ENCODE data around the gene PLEKHG3.

The PLEKHG3 gene

GRCh38 chr14:64770751-64771150 is 66.5 kb downstream of the PLEKHG3 start:
- Histone ChIP-seq H3K9me3 (no peaks in the 10 kb centered on the region; the same call in none of the 2 replicates), H3K4me3 (ENCODE audit: low read depth, low read length) (no peak overlapping the region), H3K27me3 (no peaks in the 10 kb centered on the region), H3K36me3 (no peaks in the 10 kb centered on the region), H3K4me1 (no peaks in the 10 kb centered on the region)
- DNase-seq: no peak
- no peak for TF ChIP-seq CTCF (IDR thresholded peaks at IDR 0.05; ENCODE audit: low read depth, low read length)

GRCh38 chr14:64771161-64771560 is 66.9 kb downstream of the PLEKHG3 start:
- DNase-seq: no peak
- no peak for TF ChIP-seq CTCF (IDR thresholded peaks at IDR 0.05; ENCODE audit: low read depth, low read length)
- Histone ChIP-seq H3K4me3 (ENCODE audit: low read depth, low read length) (no peak overlapping the region), H3K36me3 (no peaks in the 10 kb centered on the region), H3K9me3 (no peaks in the 10 kb centered on the region; the same call in none of the 2 replicates), H3K27me3 (no peaks in the 10 kb centered on the region), H3K4me1 (no peaks in the 10 kb centered on the region)

GRCh38 chr14:64772397-64772950 is 68.2 kb downstream of the PLEKHG3 start:
- Histone ChIP-seq H3K4me3 (ENCODE audit: low read depth, low read length) (no peak overlapping the region), H3K4me1 (no peaks in the 10 kb centered on the region), H3K9me3 (no peaks in the 10 kb centered on the region; the same call in none of the 2 replicates), H3K36me3 (no peaks in the 10 kb centered on the region), H3K27me3 (no peaks in the 10 kb centered on the region)
- DNase-seq: no peak
- TF ChIP-seq CTCF (IDR thresholded peaks at IDR 0.05; ENCODE audit: low read depth, low read length): no peak

GRCh38 chr14:64773046-64773445 is 68.8 kb downstream of the PLEKHG3 start:
- H3K27me3 ChIP-seq: no peaks in the 10 kb centered on the region
- DNase-seq: no peak
- no peak for TF ChIP-seq CTCF (IDR thresholded peaks at IDR 0.05; ENCODE audit: low read depth, low read length)
- no peak overlapping the region for H3K4me3 ChIP-seq (ENCODE audit: low read depth, low read length)
- H3K36me3 ChIP-seq: no peaks in the 10 kb centered on the region
- H3K9me3 ChIP-seq: no peaks in the 10 kb centered on the region; the same call in none of the 2 replicates
- no peaks in the 10 kb centered on the region for H3K4me1 ChIP-seq

GRCh38 chr14:64773577-64773976 is 69.4 kb downstream of the PLEKHG3 start:
- no peak overlapping the region for H3K4me3 ChIP-seq (ENCODE audit: low read depth, low read length)
- no peaks in the 10 kb centered on the region; the same call in none of the 2 replicates for H3K9me3 ChIP-seq
- DNase-seq: no peak
- no peaks in the 10 kb centered on the region for H3K36me3 ChIP-seq
- no peak for TF ChIP-seq CTCF (IDR thresholded peaks at IDR 0.05; ENCODE audit: low read depth, low read length)
- no peaks in the 10 kb centered on the region for H3K27me3 ChIP-seq
- H3K4me1 ChIP-seq: no peaks in the 10 kb centered on the region

- H3K4me3 ChIP-seq (ENCODE audit: low read depth, low read length): no peak overlapping the region
- no peak for TF ChIP-seq CTCF (IDR thresholded peaks at IDR 0.05; ENCODE audit: low read depth, low read length)
- no peaks in the 10 kb centered on the region for H3K27me3 ChIP-seq
- DNase-seq: no peak
- no peaks in the 10 kb centered on the region; the same call in none of the 2 replicates for H3K9me3 ChIP-seq
- no peaks in the 10 kb centered on the region for H3K36me3 ChIP-seq
- H3K4me1 ChIP-seq: no peaks in the 10 kb centered on the region
Measured at GRCh38 chr14:64774272-64774671, 70.0 kb downstream of the PLEKHG3 start.

All from BE2C (cell line).